ENCODE measurements around the gene NOL7. TPM values are rescaled to one million over a fixed set of nuclear protein-coding genes. Genes with fewer than 3 reads are reported as not detected.

Gene NOL7
- total RNA-seq, 2 donors from 2014 or later: 47.8 to 52.9 TPM

DNA sequence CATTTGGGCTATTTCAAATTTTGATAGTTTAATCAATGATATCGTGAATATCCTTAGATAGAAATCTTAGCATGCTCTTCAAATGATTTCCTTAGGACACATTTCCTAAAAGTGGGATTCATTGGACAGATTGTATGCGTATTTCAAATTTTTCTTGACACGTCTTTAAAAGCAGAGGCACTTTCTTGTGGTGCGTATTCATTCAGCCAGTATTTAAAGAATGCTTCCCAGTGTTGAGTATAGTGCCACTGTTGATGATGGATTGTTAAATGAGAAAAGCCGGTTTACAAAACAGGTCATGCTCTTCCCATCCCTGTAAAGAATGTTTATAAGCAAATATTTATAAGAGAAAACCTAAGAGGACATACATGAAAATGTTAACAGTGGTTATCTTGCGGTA, 15.1 kb upstream of the NOL7 start:
- peaks cover 49% of the 10 kb centered on the region for H3K36me3 ChIP-seq (ENCODE audit: control insufficient read depth, insufficient read depth, low read length)
- Mint-ChIP-seq H3K27ac (no peak overlapping the region), H3K27me3 (ENCODE audit: insufficient read depth) (no peaks in the 10 kb centered on the region), H3K36me3 (ENCODE audit: low read depth) (peaks cover 53% of the 10 kb centered on the region), H3K4me1 (no peaks in the 10 kb centered on the region), H3K4me3 (no peak overlapping the region), H3K9me3 (no peaks in the 10 kb centered on the region)
- 90 to 98% methylated on average over 5 of the region's 6 CpGs for WGBS, 2 experiments (ENCODE audit: insufficient coverage in 1 of 2, insufficient read length in 1 of 2)
- no peak for DNase-seq
- no peaks in the 10 kb centered on the region for H3K9me3 ChIP-seq (ENCODE audit: control insufficient read depth, low read length)
- H3K9ac ChIP-seq (ENCODE audit: extremely low read depth, low read length, poor library complexity, severe bottlenecking): no peak overlapping the region
- no peak overlapping the region for H3K4me3 ChIP-seq (ENCODE audit: low read length)
- no peaks in the 10 kb centered on the region for H3K27me3 ChIP-seq (ENCODE audit: control insufficient read depth, insufficient read depth, low read length, poor library complexity, severe bottlenecking)
- TF ChIP-seq, protein P1, sequence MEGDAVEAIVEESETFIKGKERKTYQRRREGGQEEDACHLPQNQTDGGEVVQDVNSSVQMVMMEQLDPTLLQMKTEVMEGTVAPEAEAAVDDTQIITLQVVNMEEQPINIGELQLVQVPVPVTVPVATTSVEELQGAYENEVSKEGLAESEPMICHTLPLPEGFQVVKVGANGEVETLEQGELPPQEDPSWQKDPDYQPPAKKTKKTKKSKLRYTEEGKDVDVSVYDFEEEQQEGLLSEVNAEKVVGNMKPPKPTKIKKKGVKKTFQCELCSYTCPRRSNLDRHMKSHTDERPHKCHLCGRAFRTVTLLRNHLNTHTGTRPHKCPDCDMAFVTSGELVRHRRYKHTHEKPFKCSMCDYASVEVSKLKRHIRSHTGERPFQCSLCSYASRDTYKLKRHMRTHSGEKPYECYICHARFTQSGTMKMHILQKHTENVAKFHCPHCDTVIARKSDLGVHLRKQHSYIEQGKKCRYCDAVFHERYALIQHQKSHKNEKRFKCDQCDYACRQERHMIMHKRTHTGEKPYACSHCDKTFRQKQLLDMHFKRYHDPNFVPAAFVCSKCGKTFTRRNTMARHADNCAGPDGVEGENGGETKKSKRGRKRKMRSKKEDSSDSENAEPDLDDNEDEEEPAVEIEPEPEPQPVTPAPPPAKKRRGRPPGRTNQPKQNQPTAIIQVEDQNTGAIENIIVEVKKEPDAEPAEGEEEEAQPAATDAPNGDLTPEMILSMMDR (conservative IDR thresholded peaks at IDR 0.05): no peak
- peaks cover 7% of the 10 kb centered on the region for H3K4me1 ChIP-seq (ENCODE audit: control insufficient read depth, insufficient read depth, low read length)
- H3K27ac ChIP-seq (ENCODE audit: low read depth, low read length): no peak overlapping the region

DNA sequence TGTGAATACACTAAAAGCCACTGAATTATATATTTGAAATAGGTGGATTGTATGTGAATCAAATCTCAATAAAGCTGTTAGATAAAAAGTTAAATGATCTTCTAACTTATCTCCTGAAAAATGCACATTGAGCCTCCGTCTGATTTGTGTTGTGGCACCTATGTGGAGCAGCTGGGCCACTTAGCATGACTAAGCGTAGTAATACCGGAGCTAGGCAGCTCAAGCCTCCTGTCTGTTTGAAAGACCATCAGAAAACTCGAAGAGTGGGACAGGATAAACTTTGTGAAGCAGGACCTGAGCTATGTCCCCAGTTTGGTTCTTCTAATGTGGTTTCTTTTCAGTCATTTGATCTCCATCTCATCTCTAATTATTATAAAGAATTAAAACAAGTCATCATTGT, 11.0 kb upstream of the NOL7 start:
- H3K9me3 Mint-ChIP-seq: no peaks in the 10 kb centered on the region
- no peak overlapping the region for H3K4me3 Mint-ChIP-seq
- Histone ChIP-seq H3K4me1 (ENCODE audit: control insufficient read depth, insufficient read depth, low read length) (peaks cover 8% of the 10 kb centered on the region), H3K9ac (ENCODE audit: extremely low read depth, low read length, poor library complexity, severe bottlenecking) (no peak overlapping the region), H3K36me3 (ENCODE audit: control insufficient read depth, insufficient read depth, low read length) (peaks cover 36% of the 10 kb centered on the region), H3K4me3 (ENCODE audit: low read length) (no peak overlapping the region), H3K27ac (ENCODE audit: low read depth, low read length) (no peak overlapping the region), H3K27me3 (ENCODE audit: control insufficient read depth, insufficient read depth, low read length, poor library complexity, severe bottlenecking) (no peaks in the 10 kb centered on the region), H3K9me3 (ENCODE audit: control insufficient read depth, low read length) (no peaks in the 10 kb centered on the region)
- DNase-seq: no peak
- 91 to 100% methylated on average over 2 to 4 of the region's 4 CpGs for WGBS, 2 experiments (ENCODE audit: insufficient coverage in 1 of 2, insufficient read length in 1 of 2)
- H3K4me1 Mint-ChIP-seq: no peaks in the 10 kb centered on the region
- H3K36me3 Mint-ChIP-seq (ENCODE audit: low read depth): peaks cover 44% of the 10 kb centered on the region
- TF ChIP-seq, protein P1 (conservative IDR thresholded peaks at IDR 0.05): no peak
- no peaks in the 10 kb centered on the region for H3K27me3 Mint-ChIP-seq (ENCODE audit: insufficient read depth)
- H3K27ac Mint-ChIP-seq: no peak overlapping the region

DNA sequence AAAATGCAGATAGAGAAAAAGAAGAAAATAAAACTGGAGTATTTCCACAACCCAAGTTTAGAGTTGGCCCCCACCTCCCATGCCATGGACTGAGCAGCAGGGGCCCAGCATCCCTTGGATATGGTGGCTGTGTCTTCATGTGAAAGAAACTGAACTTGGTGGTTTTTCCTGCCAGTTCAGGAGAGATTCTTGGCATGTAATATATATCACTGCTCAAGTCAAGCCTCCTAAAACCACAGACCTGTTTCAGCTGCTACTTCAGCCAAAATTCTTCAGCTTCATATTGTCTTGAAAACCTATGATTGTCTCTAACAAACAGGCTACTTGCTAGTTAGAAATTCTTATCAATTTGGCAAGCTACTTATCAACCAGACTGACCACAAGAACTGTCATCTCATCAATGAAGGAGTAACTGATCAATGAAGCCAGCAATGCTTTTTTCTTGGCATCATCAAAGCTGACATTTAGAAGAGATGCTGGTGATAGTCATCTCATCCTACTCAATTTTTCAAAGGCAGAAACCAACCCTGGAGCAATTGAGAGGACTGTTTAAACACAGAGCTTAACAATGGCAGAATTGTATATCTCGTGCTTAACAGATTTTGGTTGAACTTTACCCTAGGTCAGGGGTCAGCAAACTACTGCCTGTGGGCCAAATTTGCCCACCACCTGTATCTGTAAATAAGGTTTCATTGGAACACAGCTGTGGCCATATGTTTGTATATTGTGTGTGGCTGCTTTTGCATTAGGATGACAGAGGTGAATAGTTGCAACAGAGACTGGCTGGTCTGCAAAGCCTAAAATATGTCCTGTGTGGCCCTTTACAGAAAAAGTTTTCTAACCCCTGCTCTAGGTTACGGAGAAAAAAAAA, 10.4 kb upstream of the NOL7 start:
- H3K36me3 Mint-ChIP-seq (ENCODE audit: low read depth): peaks cover 40% of the 10 kb centered on the region
- no peak overlapping the region for H3K27ac Mint-ChIP-seq
- Histone ChIP-seq H3K4me3 (ENCODE audit: low read length) (no peak overlapping the region), H3K27me3 (ENCODE audit: control insufficient read depth, insufficient read depth, low read length, poor library complexity, severe bottlenecking) (no peaks in the 10 kb centered on the region), H3K36me3 (ENCODE audit: control insufficient read depth, insufficient read depth, low read length) (peaks cover 31% of the 10 kb centered on the region), H3K9ac (ENCODE audit: extremely low read depth, low read length, poor library complexity, severe bottlenecking) (no peak overlapping the region), H3K4me1 (ENCODE audit: control insufficient read depth, insufficient read depth, low read length) (peaks cover 8% of the 10 kb centered on the region), H3K27ac (ENCODE audit: low read depth, low read length) (no peak overlapping the region), H3K9me3 (ENCODE audit: control insufficient read depth, low read length) (no peaks in the 10 kb centered on the region)
- TF ChIP-seq, protein P1 (conservative IDR thresholded peaks at IDR 0.05): no peak
- no peaks in the 10 kb centered on the region for H3K27me3 Mint-ChIP-seq (ENCODE audit: insufficient read depth)
- no peaks in the 10 kb centered on the region for H3K4me1 Mint-ChIP-seq
- no peak overlapping the region for H3K4me3 Mint-ChIP-seq
- no peak for DNase-seq
- no peaks in the 10 kb centered on the region for H3K9me3 Mint-ChIP-seq
- WGBS, 2 experiments (ENCODE audit: insufficient coverage in 1 of 2, insufficient read length in 1 of 2): 92 to 94% methylated on average over 2 of the region's 2 CpGs

Data from endodermal cell (in vitro differentiated cells).